Fibroblast of lung (primary cell): ENCODE results near the gene ZSWIM7.

ENCODE experiments used
- EZH2 ChIP-seq: IDR thresholded peaks from 2 replicates; pipeline ENCODE4 v1.5.1; 2012; ENCODE audit warnings: low read length, control low read depth, mild to moderate bottlenecking; ENCODE audit errors: missing control alignments
- TF ChIP-seq, protein P1 (sequence below), 2 donors: IDR thresholded peaks in 1 of 2; conservative IDR thresholded peaks in 1 of 2; 1 replicate in 1 of 2; 2 replicates in 1 of 2; pipeline ENCODE4 v1.5.1; 2011 to 2012; ENCODE audit warnings: low read length in 2 of 2, control low read depth in 1 of 2, inconsistent platforms in 1 of 2, low read depth in 1 of 2, mild to moderate bottlenecking in 1 of 2

DNA sequence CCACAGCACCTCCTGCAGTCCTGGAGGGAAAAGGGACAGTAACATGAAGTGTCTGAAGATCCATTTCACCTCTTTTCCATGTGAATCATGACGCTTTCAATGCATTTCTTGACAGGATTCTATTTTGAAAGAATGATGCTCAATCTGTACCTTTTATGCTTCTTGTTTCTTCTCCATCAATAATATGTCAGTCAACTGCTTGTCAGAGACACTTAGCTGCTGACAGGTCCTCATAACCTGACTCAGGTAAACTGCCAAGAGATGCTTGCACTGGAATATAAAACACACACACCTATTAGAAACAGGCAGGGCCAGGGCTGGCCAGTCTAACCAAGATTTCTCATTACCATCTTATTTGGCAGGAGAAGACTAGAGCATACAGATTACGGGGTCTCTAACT lies 21.6 kb downstream of the ZSWIM7 start:
- TF ChIP-seq, protein P1, sequence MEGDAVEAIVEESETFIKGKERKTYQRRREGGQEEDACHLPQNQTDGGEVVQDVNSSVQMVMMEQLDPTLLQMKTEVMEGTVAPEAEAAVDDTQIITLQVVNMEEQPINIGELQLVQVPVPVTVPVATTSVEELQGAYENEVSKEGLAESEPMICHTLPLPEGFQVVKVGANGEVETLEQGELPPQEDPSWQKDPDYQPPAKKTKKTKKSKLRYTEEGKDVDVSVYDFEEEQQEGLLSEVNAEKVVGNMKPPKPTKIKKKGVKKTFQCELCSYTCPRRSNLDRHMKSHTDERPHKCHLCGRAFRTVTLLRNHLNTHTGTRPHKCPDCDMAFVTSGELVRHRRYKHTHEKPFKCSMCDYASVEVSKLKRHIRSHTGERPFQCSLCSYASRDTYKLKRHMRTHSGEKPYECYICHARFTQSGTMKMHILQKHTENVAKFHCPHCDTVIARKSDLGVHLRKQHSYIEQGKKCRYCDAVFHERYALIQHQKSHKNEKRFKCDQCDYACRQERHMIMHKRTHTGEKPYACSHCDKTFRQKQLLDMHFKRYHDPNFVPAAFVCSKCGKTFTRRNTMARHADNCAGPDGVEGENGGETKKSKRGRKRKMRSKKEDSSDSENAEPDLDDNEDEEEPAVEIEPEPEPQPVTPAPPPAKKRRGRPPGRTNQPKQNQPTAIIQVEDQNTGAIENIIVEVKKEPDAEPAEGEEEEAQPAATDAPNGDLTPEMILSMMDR (conservative IDR thresholded peaks at IDR 0.05 in 1 of 2, IDR thresholded peaks at IDR 0.05 in 1 of 2; ENCODE audit: low read depth in 1 of 2, low read length in 2 of 2) = no peak
- TF ChIP-seq EZH2 = no peak
